MM.1S (cell line): ENCODE measurements around the gene TTBK1.

ENCODE experiments used
- DNase-seq: peaks from one replicate; pipeline ENCODE4 v3.0.0-alpha.2; 2015
- H2AFZ ChIP-seq: fragments of 300-600 bp; sonication (generic); 2 replicates; pipeline ENCODE4 v1.6.0; 2016; ENCODE audit warnings: antibody characterized with exemption, low read length
- H3F3A ChIP-seq: fragments of 300-600 bp; sonication (generic); 2 replicates; pipeline ENCODE4 v1.6.1; 2016; ENCODE audit warnings: mild to moderate bottlenecking, antibody characterized with exemption, low read length, moderate library complexity, mixed read lengths; ENCODE audit not compliant: insufficient read depth
- H3K27ac ChIP-seq: fragments of 300-600 bp; sonication (generic); 2 replicates; pipeline ENCODE4 v1.5.1; 2016; ENCODE audit warnings: mild to moderate bottlenecking, low read length
- H3K27me3 ChIP-seq: fragments of 300-600 bp; sonication (generic); replicated peaks from 2 replicates; pipeline ENCODE4 v1.6.0; 2016; ENCODE audit warnings: low read length; ENCODE audit not compliant: insufficient read depth
- H3K36me3 ChIP-seq: fragments of 300-600 bp; sonication (generic); replicated peaks from 2 replicates; pipeline ENCODE4 v1.6.1; 2016; ENCODE audit warnings: mild to moderate bottlenecking, low read length, mixed read lengths; ENCODE audit not compliant: insufficient read depth
- H3K4me1 ChIP-seq: fragments of 300-600 bp; sonication (generic); 2 replicates; pipeline ENCODE4 v1.6.1; 2016; ENCODE audit warnings: low read length, mixed read lengths
- H3K4me2 ChIP-seq: fragments of 300-600 bp; sonication (generic); 2 replicates; pipeline ENCODE4 v1.6.0; 2016; ENCODE audit warnings: low read depth, low read length
- H3K4me3 ChIP-seq: fragments of 300-600 bp; sonication (generic); 2 replicates; pipeline ENCODE4 v1.5.1; 2016; ENCODE audit warnings: low read length, mixed read lengths
- H3K79me2 ChIP-seq: fragments of 300-600 bp; sonication (generic); 2 replicates; pipeline ENCODE4 v1.6.1; 2016; ENCODE audit warnings: mixed run types, low read length, mixed read lengths
- H3K9ac ChIP-seq: fragments of 300-600 bp; sonication (generic); 2 replicates; pipeline ENCODE4 v1.6.1; 2016; ENCODE audit warnings: low read length, mixed read lengths
- H3K9me2 ChIP-seq: fragments of 300-600 bp; sonication (generic); replicated peaks from 2 replicates; pipeline ENCODE4 v1.6.1; 2016; ENCODE audit warnings: mild to moderate bottlenecking, low read length, mixed read lengths; ENCODE audit not compliant: insufficient read depth
- H3K9me3 ChIP-seq: fragments of 300-600 bp; sonication (generic); replicated peaks from 2 replicates; pipeline ENCODE4 v1.6.1; 2016; ENCODE audit warnings: mild to moderate bottlenecking, low read length, mixed read lengths; ENCODE audit not compliant: insufficient read depth
- H4K20me1 ChIP-seq: fragments of 300-600 bp; sonication (generic); 2 replicates; pipeline ENCODE4 v1.6.1; 2016; ENCODE audit warnings: mild to moderate bottlenecking, low read length, moderate library complexity, mixed read lengths; ENCODE audit not compliant: insufficient read depth
- CTCF ChIP-seq: fragments of 300-600 bp; sonication (generic); IDR thresholded peaks from 2 replicates; pipeline ENCODE4 v1.5.1; 2016; ENCODE audit warnings: antibody characterized with exemption, low read length, mixed read lengths
- EZH2 ChIP-seq: fragments of 300-600 bp; sonication (generic); optimal IDR thresholded peaks from 2 replicates; pipeline ENCODE3; 2017; ENCODE audit warnings: low read depth, mild to moderate bottlenecking, antibody characterized with exemption, low read length, mixed read lengths
- EZH2phosphoT487 ChIP-seq: fragments of 300-600 bp; sonication (generic); IDR thresholded peaks from 2 replicates; pipeline ENCODE4 v1.6.1; 2018; ENCODE audit warnings: antibody characterized with exemption, low read length

TTBK1 gene

GRCh38 chr6:43250992-43251373 lies 7.7 kb downstream of the TTBK1 start:
- Histone ChIP-seq H3K27me3 (no peaks in the 10 kb centered on the region), H3K4me1 (no peaks in the 10 kb centered on the region), H2AFZ (no peak overlapping the region; the same call in 1 of the 2 replicates), H3K9me2 (no peaks in the 10 kb centered on the region), H3K9me3 (no peaks in the 10 kb centered on the region), H3K79me2 (no peaks in the 10 kb centered on the region), H3F3A (peaks cover 3% of the 10 kb centered on the region; the same call in 1 of the 2 replicates), H3K27ac (no peak overlapping the region), H3K9ac (no peak overlapping the region), H4K20me1 (no peaks in the 10 kb centered on the region), H3K4me2 (peak overlapping the region; percentile 24; the same call in 1 of the 2 replicates), H3K36me3 (no peaks in the 10 kb centered on the region), H3K4me3 (no peak overlapping the region)
- TF ChIP-seq CTCF = no peak
- TF ChIP-seq EZH2phosphoT487 = no peak
- TF ChIP-seq EZH2 = no peak
- DNase-seq = no peak

DNA sequence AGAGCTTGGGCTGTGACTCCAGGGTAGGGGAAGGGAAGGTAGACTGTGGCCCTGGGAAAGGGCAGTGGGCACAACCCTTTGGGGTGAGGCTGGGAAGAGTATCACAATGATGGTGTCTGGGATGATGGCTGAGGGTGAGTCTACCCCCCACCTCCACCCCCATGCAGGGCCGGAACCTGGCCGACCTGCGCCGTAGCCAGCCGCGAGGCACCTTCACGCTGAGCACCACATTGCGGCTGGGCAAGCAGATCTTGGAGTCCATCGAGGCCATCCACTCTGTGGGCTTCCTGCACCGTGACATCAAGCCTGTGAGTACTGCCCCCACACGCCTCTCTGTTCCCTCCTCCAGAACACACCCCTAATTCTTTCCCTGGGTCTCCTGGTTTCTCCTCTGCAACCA lies 10.1 kb downstream of the TTBK1 start:
- Histone ChIP-seq H3K9me2 (no peaks in the 10 kb centered on the region), H4K20me1 (no peaks in the 10 kb centered on the region), H3K4me3 (no peak overlapping the region), H3K4me2 (no peak overlapping the region), H3K79me2 (no peaks in the 10 kb centered on the region), H3K27me3 (no peaks in the 10 kb centered on the region), H3K27ac (no peak overlapping the region), H3K4me1 (peaks cover 13% of the 10 kb centered on the region), H3F3A (no peaks in the 10 kb centered on the region), H3K9ac (no peak overlapping the region), H2AFZ (no peak overlapping the region), H3K9me3 (no peaks in the 10 kb centered on the region), H3K36me3 (no peaks in the 10 kb centered on the region)
- no peak for DNase-seq
- TF ChIP-seq EZH2phosphoT487 (no peak), CTCF (no peak), EZH2 (no peak)

DNA sequence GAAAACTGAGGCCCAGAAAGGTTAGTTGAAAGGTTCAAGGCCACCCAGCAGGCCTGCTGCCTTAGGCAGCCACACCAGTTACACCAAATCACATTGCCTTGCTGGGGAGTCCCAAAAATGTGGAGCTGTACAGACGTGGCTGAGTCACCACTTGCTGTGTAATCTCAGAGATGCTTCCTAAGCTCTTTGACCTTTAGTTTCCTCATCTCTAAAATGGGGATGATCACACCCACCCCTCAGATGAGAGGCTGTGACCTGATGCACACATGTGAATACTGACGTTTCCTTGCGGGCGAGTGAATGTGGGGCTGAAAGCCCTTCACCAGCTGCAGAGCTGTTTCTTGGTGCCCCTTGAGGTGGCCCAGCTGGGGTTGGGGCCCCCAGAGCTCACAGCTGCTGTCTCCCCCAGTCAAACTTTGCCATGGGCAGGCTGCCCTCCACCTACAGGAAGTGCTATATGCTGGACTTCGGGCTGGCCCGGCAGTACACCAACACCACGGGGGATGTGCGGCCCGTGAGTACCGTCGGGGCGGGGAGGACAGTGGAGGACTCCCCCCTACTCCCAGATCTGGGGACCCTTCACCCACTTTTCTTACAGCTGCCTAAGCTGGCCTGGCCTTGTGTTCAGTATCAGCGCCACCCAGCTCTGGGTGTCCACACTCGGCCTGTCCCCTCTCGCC lies 11.0 kb downstream of the TTBK1 start:
- no peaks in the 10 kb centered on the region for H3K36me3 ChIP-seq

More for the DNA sequence above, 11.0 kb downstream of the TTBK1 start:
- no peaks in the 10 kb centered on the region for H3F3A ChIP-seq
- H3K9me2 ChIP-seq = no peaks in the 10 kb centered on the region
- TF ChIP-seq CTCF (no peak), EZH2 (no peak), EZH2phosphoT487 (no peak)
- H3K4me1 ChIP-seq = peaks cover 13% of the 10 kb centered on the region
- no peaks in the 10 kb centered on the region for H3K27me3 ChIP-seq
- no peak overlapping the region for H2AFZ ChIP-seq
- no peak overlapping the region for H3K27ac ChIP-seq
- H3K79me2 ChIP-seq = no peaks in the 10 kb centered on the region
- H3K9ac ChIP-seq = no peak overlapping the region
- H4K20me1 ChIP-seq = no peaks in the 10 kb centered on the region
- DNase-seq = no peak
- H3K4me2 ChIP-seq = no peak overlapping the region
- no peaks in the 10 kb centered on the region for H3K9me3 ChIP-seq
- no peak overlapping the region for H3K4me3 ChIP-seq
